ENCODE results near the gene GAMT. TPM values are rescaled to one million over a fixed set of nuclear protein-coding genes. Genes with fewer than 3 reads are reported as not detected.

GAMT gene
- total and polyA plus RNA-seq, 3 donors from 2014 or later: 92.2 to 191 (median 144) TPM

- WGBS, 2 donors: 20 to 22% methylated on average over 9 of the region's 9 CpGs
- no peak for DNase-seq
- TF ChIP-seq POLR2A (IDR thresholded peaks at IDR 0.05) (no peak), CTCF (IDR thresholded peaks at IDR 0.05) (no peak)
- H3K4me1 ChIP-seq: peaks cover 15% of the 10 kb centered on the region
- H3K4me3 ChIP-seq: peak overlapping the region in 1 of 2 donors; percentile 87
- no peaks in the 10 kb centered on the region for H3K36me3 ChIP-seq (ENCODE audit: low read depth, missing control alignments)
- no peak overlapping the region for H3K27ac ChIP-seq
- H3K27me3 ChIP-seq: no peaks in the 10 kb centered on the region
- no peaks in the 10 kb centered on the region for H3K9me3 ChIP-seq
- intact Hi-C loops (cut with DNase I; ENCODE audit: low total_unique reads): no loop called here
Observed at GRCh38 chr19:1383017-1383311, 18.4 kb downstream of the GAMT start.

- no peak for DNase-seq
- no peaks in the 10 kb centered on the region for H3K27me3 ChIP-seq
- H3K4me1 ChIP-seq: peaks cover 15% of the 10 kb centered on the region
- TF ChIP-seq POLR2A (IDR thresholded peaks at IDR 0.05) (no peak), CTCF (IDR thresholded peaks at IDR 0.05) (no peak)
- no peaks in the 10 kb centered on the region for H3K36me3 ChIP-seq (ENCODE audit: low read depth, missing control alignments)
- H3K27ac ChIP-seq: no peak overlapping the region
- WGBS, 2 donors: 90% methylated on average over 3 of the region's 3 CpGs
- H3K9me3 ChIP-seq: no peaks in the 10 kb centered on the region
- H3K4me3 ChIP-seq: no peak overlapping the region
- intact Hi-C loops (cut with DNase I; ENCODE audit: low total_unique reads): no loop called here
Observed at GRCh38 chr19:1382250-1382649, 19.1 kb downstream of the GAMT start.

- intact Hi-C loops (cut with DNase I; ENCODE audit: low total_unique reads): no loop called here
- Histone ChIP-seq H3K4me3 (no peak overlapping the region), H3K36me3 (ENCODE audit: low read depth, missing control alignments) (no peaks in the 10 kb centered on the region), H3K4me1 (peaks cover 14% of the 10 kb centered on the region), H3K27ac (no peak overlapping the region), H3K27me3 (no peaks in the 10 kb centered on the region), H3K9me3 (no peaks in the 10 kb centered on the region)
- TF ChIP-seq POLR2A (IDR thresholded peaks at IDR 0.05): no peak
- no peak for TF ChIP-seq CTCF (IDR thresholded peaks at IDR 0.05)
- DNase-seq: no peak
- 70 to 81% methylated on average over 8 to 12 of the region's 12 CpGs for WGBS, 2 donors
Observed at GRCh38 chr19:1379961-1380489, 21.3 kb downstream of the GAMT start.

- intact Hi-C loops (cut with DNase I; ENCODE audit: low total_unique reads): no loop called here
- WGBS, 2 donors: 66 to 90% methylated on average over 4 to 27 of the region's 27 CpGs
- H3K9me3 ChIP-seq: no peaks in the 10 kb centered on the region
- H3K27me3 ChIP-seq: no peaks in the 10 kb centered on the region
- H3K36me3 ChIP-seq (ENCODE audit: low read depth, missing control alignments): no peaks in the 10 kb centered on the region
- H3K4me3 ChIP-seq: no peak overlapping the region
- DNase-seq: no peak
- TF ChIP-seq POLR2A (IDR thresholded peaks at IDR 0.05): no peak
- TF ChIP-seq CTCF (IDR thresholded peaks at IDR 0.05): no peak
- no peak overlapping the region for H3K27ac ChIP-seq
- H3K4me1 ChIP-seq: peaks cover 14% of the 10 kb centered on the region
Observed at GRCh38 chr19:1379126-1379905, 22.0 kb downstream of the GAMT start.
